Mesendoderm (in vitro differentiated cells): Measurements from ENCODE around the gene NUCB1.
"Not testable (repeated sequence)": the region's sequence is repeated elsewhere in the genome, so short reads cannot be mapped to it uniquely, and the experiment has no call there.

Experiments
- DNase-seq: peaks from one replicate; pipeline ENCODE4 v3.0.0; 2013
- H2AK5ac ChIP-seq: 2 replicates; pipeline ENCODE4 v1.6.1; 2013; ENCODE audit warnings: low read length, inconsistent platforms
- H2BK120ac ChIP-seq: 2 replicates; pipeline ENCODE4 v1.6.1; 2013; ENCODE audit warnings: low read depth, mild to moderate bottlenecking, low read length, moderate library complexity, mixed read lengths
- H2BK15ac ChIP-seq: replicated peaks from 2 replicates; pipeline ENCODE4 v1.6.1; 2013; ENCODE audit warnings: low read depth, mild to moderate bottlenecking, moderate library complexity
- H2BK5ac ChIP-seq: 2 replicates; pipeline ENCODE4 v1.6.1; 2013; ENCODE audit warnings: low read length, inconsistent platforms
- H3K18ac ChIP-seq: 2 replicates; pipeline ENCODE4 v1.6.1; 2013; ENCODE audit warnings: mild to moderate bottlenecking, low read length, mixed read lengths
- H3K23ac ChIP-seq: one replicate; pipeline ENCODE4 v1.6.1; 2013; ENCODE audit warnings: low read length
- H3K27ac ChIP-seq: 2 replicates; pipeline ENCODE4 v1.5.1; 2013; ENCODE audit warnings: low read depth, mild to moderate bottlenecking, inconsistent platforms, low read length, moderate library complexity
- H3K27me3 ChIP-seq: 2 replicates; pipeline ENCODE4 v1.6.1; 2013; ENCODE audit warnings: low read length, control low read depth, mild to moderate bottlenecking, inconsistent platforms; ENCODE audit not compliant: insufficient read depth, poor library complexity
- H3K36me3 ChIP-seq: 2 replicates; pipeline ENCODE4 v1.6.1; 2013; ENCODE audit warnings: low read length, inconsistent platforms; ENCODE audit not compliant: control insufficient read depth, insufficient read depth
- H3K4ac ChIP-seq: one replicate; pipeline ENCODE4 v1.6.1; 2013; ENCODE audit warnings: low read depth, mild to moderate bottlenecking, low read length, moderate library complexity
- H3K4me1 ChIP-seq: 2 replicates; pipeline ENCODE4 v1.6.1; 2013; ENCODE audit warnings: low read depth, low read length, inconsistent platforms; ENCODE audit not compliant: control insufficient read depth
- H3K4me2 ChIP-seq: 2 replicates; pipeline ENCODE4 v1.6.1; 2013; ENCODE audit warnings: low read length
- H3K4me3 ChIP-seq: 2 replicates; pipeline ENCODE4 v1.5.1; 2013; ENCODE audit warnings: mild to moderate bottlenecking, low read length
- H3K56ac ChIP-seq: one replicate; pipeline ENCODE4 v1.6.1; 2013; ENCODE audit warnings: low read length
- H3K79me1 ChIP-seq: 2 replicates; pipeline ENCODE4 v1.6.1; 2013; ENCODE audit warnings: low read length, inconsistent platforms
- H3K79me2 ChIP-seq: 2 replicates; pipeline ENCODE4 v1.6.1; 2013; ENCODE audit warnings: mild to moderate bottlenecking, low read length; ENCODE audit not compliant: control insufficient read depth, insufficient read depth
- H3K9ac ChIP-seq: 2 replicates; pipeline ENCODE4 v1.6.1; 2013; ENCODE audit warnings: low read length, inconsistent platforms
- H4K5ac ChIP-seq: one replicate; pipeline ENCODE4 v1.6.1; 2013; ENCODE audit warnings: low read length
- H4K8ac ChIP-seq: one replicate; pipeline ENCODE4 v1.6.1; 2013; ENCODE audit warnings: low read depth, mild to moderate bottlenecking, control low read depth, low read length, moderate library complexity
- WGBS: extraction: QIAGEN DNeasy Blood & Tissue Kit; methylation state at CpG from one replicate; pipeline ENCODE4 v1.1.7; 2013; ENCODE audit warnings: low lambda C conversion rate, missing lambda C conversion rate; ENCODE audit not compliant: insufficient coverage; ENCODE audit errors: extremely low coverage; 5-methylcytosine and 5-hydroxymethylcytosine counted together

Gene NUCB1

DNA sequence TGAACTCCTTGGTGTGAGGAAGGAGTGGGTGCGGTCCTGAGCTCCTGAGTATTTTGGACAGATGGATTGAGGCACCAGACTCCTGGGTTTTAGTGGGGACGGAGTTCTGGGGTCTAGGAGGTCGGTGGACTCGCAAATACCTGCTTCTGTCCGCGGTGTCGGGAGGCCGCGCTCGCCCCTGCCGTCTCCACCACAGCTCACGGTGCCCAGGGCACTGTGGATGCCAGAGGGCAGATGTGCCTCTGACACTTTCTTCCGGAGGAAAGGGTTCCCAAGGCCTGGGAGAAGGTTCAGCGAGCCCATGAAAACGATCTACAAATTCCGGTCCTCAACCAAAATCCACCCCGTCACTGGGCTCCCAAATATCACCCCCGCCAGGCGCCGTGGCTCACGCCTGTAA lies 4.9 kb upstream of the NUCB1 start:
- no peak for DNase-seq
- Histone ChIP-seq H3K4me2 (no peak overlapping the region), H2BK5ac (no peak overlapping the region), H2BK120ac (no peak overlapping the region), H3K27me3 (no peaks in the 10 kb centered on the region), H3K9ac (no peak overlapping the region), H3K4ac (no peak overlapping the region), H3K27ac (no peak overlapping the region), H3K56ac (peak overlapping the region; percentile 34), H3K4me1 (no peaks in the 10 kb centered on the region), H2BK15ac (no peak overlapping the region), H3K79me1 (no peaks in the 10 kb centered on the region), H4K5ac (no peak overlapping the region), H2AK5ac (no peak overlapping the region), H3K4me3 (no peak overlapping the region), H3K23ac (no peak overlapping the region), H3K79me2 (no peaks in the 10 kb centered on the region), H3K18ac (no peak overlapping the region), H4K8ac (no peak overlapping the region), H3K36me3 (no peaks in the 10 kb centered on the region)
- no CpG with 5 or more reads among the region's 21 CpGs for WGBS

DNA sequence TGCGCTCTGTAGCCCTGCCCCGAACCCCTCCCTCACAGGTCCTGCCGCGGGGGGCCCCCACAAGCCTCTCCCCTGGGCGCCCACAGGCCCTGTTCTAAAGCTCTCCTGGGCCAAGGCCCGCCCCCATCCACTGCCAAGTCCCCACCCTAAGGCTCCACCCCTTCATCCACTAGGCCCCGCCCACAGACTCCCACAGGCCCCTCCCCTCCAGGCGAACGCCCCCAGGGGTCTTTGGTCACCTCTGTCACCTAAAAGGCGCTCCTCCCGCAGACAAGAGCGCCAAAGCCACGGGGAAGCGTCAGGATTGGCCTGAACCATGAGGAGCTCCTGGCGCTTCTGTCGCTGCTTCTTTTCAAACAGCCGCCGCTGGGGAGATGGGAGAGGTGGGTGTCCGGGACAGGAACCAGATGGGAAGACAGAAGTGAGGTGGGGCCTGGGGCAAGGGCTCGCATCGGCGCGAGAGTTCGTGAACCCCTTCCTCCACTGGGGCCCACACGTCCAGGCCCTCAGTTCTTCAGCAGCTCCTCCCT lies 3.9 kb upstream of the NUCB1 start:
- Histone ChIP-seq H4K8ac (no peak overlapping the region), H2BK120ac (no peak overlapping the region), H3K4me2 (no peak overlapping the region), H2BK5ac (no peak overlapping the region), H3K56ac (peak overlapping the region; percentile 37), H3K4me1 (no peaks in the 10 kb centered on the region), H3K4me3 (no peak overlapping the region), H2BK15ac (no peak overlapping the region), H3K79me1 (no peaks in the 10 kb centered on the region), H2AK5ac (no peak overlapping the region), H3K9ac (peak overlapping the region; percentile 56), H3K4ac (peak overlapping the region; percentile 89), H3K23ac (no peak overlapping the region), H3K79me2 (peaks cover 3% of the 10 kb centered on the region), H3K27me3 (no peaks in the 10 kb centered on the region), H3K27ac (no peak overlapping the region), H3K36me3 (no peaks in the 10 kb centered on the region), H3K18ac (peak overlapping the region; percentile 61), H4K5ac (no peak overlapping the region)
- peak; percentile 75 for DNase-seq
- WGBS: no CpG with 5 or more reads among the region's 25 CpGs

GRCh38 chr19:48897181-48897580 lies 2.9 kb upstream of the NUCB1 start:
- Histone ChIP-seq H3K4me3 (no peak overlapping the region), H3K4ac (no peak overlapping the region), H4K5ac (no peak overlapping the region), H3K9ac (no peak overlapping the region), H3K27me3 (no peaks in the 10 kb centered on the region), H2AK5ac (no peak overlapping the region), H3K27ac (no peak overlapping the region), H3K36me3 (no peaks in the 10 kb centered on the region), H2BK5ac (no peak overlapping the region), H3K4me1 (no peaks in the 10 kb centered on the region), H3K4me2 (no peak overlapping the region), H4K8ac (no peak overlapping the region), H2BK15ac (no peak overlapping the region), H2BK120ac (no peak overlapping the region), H3K18ac (no peak overlapping the region), H3K23ac (no peak overlapping the region), H3K79me1 (no peaks in the 10 kb centered on the region), H3K56ac (no peak overlapping the region), H3K79me2 (peaks cover 3% of the 10 kb centered on the region)
- no CpG with 5 or more reads among the region's 5 CpGs for WGBS
- DNase-seq: no peak

DNA sequence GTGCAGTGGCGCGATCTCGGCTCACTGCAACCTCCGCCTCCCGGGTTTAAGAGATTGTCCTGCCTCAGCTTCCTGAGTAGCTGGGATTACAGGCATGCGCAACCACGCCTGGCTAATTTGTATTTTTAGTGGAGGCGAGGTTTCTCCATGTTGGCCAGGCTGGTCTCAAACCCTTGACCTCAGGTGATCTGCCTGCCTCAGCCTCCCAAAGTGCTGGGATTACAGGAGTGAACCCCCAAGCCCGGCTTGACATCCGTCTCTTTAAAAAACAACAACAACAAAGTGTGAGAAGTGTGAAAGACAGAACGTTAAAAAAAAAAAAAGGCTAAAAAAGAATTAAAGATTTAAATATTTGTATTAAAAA lies 744 bp upstream of the NUCB1 start:
- H3K18ac ChIP-seq, H4K5ac ChIP-seq, H3K36me3 ChIP-seq, H3K4me1 ChIP-seq, H2BK15ac ChIP-seq, H3K9ac ChIP-seq, H3K4me2 ChIP-seq, H3K79me1 ChIP-seq, DNase-seq, H2BK120ac ChIP-seq, H3K4ac ChIP-seq, H4K8ac ChIP-seq, H3K79me2 ChIP-seq, H3K27me3 ChIP-seq, H2BK5ac ChIP-seq, H3K23ac ChIP-seq, H2AK5ac ChIP-seq, H3K4me3 ChIP-seq, H3K27ac ChIP-seq: not testable (repeated sequence)
- H3K56ac ChIP-seq: peak overlapping the region; percentile 17
- WGBS: no CpG with 5 or more reads among the region's 11 CpGs

DNA sequence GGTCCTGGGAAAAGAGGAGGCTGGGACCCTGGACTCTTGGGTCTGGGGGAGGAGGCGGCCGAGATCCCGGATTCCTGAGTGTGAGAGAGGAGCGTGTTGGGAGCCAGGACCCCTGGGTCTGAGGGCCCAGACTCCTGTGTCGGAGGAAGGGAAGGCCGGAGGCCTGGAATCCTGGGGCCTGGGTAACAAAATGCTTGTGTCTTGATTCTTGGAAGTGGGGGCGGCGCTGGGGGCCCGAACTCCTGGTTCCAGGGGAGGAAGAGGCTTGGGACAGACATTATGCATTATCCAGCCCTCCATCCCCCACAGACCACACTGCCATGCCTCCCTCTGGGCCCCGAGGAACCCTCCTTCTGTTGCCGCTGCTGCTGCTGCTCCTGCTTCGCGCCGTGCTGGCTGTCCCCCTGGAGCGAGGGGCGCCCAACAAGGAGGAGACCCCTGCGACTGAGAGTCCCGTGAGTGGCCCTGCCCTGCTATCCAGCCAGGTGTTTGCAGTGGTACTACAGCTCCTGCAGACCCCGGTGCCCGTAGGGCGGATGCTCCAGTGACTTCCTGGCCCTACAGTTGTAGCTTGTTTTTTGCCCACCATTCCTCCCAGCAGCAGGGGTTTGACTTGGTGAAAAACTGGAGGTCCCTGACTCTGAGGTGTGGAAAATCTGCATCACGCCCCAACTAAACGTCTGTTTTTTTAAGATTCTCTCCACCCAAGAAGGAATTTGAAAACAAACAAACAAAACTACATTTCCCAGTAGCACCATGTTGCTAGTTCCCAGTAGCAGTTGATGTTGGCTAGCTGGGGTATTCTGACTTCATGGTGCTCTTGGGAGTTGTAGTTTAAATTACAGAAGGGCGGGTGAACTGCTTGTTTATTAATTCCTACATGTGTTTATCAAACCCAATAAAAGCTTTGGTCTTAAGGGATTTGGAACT lies 630 bp downstream of the NUCB1 start:
- peaks cover 3% of the 10 kb centered on the region for H3K79me2 ChIP-seq
- no peak overlapping the region for H2BK5ac ChIP-seq
- H4K5ac ChIP-seq: no peak overlapping the region
- no CpG with 5 or more reads among the region's 24 CpGs for WGBS
- H2BK15ac ChIP-seq: no peak overlapping the region
- no peak overlapping the region for H2AK5ac ChIP-seq
- H4K8ac ChIP-seq: no peak overlapping the region
- peak overlapping the region; percentile 9 for H3K4me2 ChIP-seq
- H3K4ac ChIP-seq: peak overlapping the region; percentile 10
- peak overlapping the region; percentile 86 for H3K4me3 ChIP-seq
- peak; percentile 60 for DNase-seq
- H3K36me3 ChIP-seq: peaks cover 3% of the 10 kb centered on the region
- H3K4me1 ChIP-seq: no peaks in the 10 kb centered on the region
- no peaks in the 10 kb centered on the region for H3K27me3 ChIP-seq
- no peak overlapping the region for H3K27ac ChIP-seq
- H3K9ac ChIP-seq: peak overlapping the region; percentile 89
- peak overlapping the region; percentile 87 for H3K56ac ChIP-seq
- H3K23ac ChIP-seq: peak overlapping the region; percentile 51
- peak overlapping the region; percentile 42 for H3K18ac ChIP-seq
- H2BK120ac ChIP-seq: no peak overlapping the region
- H3K79me1 ChIP-seq: no peaks in the 10 kb centered on the region
